GM18507 (cell line): Measurements from ENCODE around the gene CIDEC.
A peak's percentile ranks its signal among the peaks of the same experiment; 100 is the strongest.
"Not testable (repeated sequence)": the region's sequence is repeated elsewhere in the genome, so short reads cannot be mapped to it uniquely, and the experiment has no call there.

Experiments
- DNase-seq: peaks from one replicate; pipeline ENCODE4 v3.0.0; 2011; ENCODE audit warnings: low read depth; ENCODE audit not compliant: insufficient read length; ENCODE audit errors: extremely low spot score
- FAIRE-seq: peaks from 2 replicates; lab custom pipeline; 2011; peaks lifted over from hg19 to GRCh38; lab: Jason Lieb, UNC

Gene CIDEC

GRCh38 chr3:9854291-9854940 lies 25.6 kb downstream of the CIDEC start:
- DNase-seq, FAIRE-seq: not testable (repeated sequence)

GRCh38 chr3:9852528-9852927 lies 27.5 kb downstream of the CIDEC start:
- FAIRE-seq, result no peak
- no peak for DNase-seq

- not testable (repeated sequence) for FAIRE-seq, DNase-seq
These were observed 28.1 kb downstream of the CIDEC start for GRCh38 chr3:9851926-9852325.

- FAIRE-seq, DNase-seq: not testable (repeated sequence)
These were observed 28.7 kb downstream of the CIDEC start for GRCh38 chr3:9851383-9851782.

- not testable (repeated sequence) for DNase-seq, FAIRE-seq
These were observed 31.2 kb downstream of the CIDEC start for GRCh38 chr3:9848860-9849259.

- DNase-seq, FAIRE-seq: not testable (repeated sequence)
These were observed 32.2 kb downstream of the CIDEC start for GRCh38 chr3:9847870-9848269.

- FAIRE-seq (no peak), DNase-seq (no peak)
These were observed 33.0 kb downstream of the CIDEC start for GRCh38 chr3:9846931-9847488.

- FAIRE-seq (no peak), DNase-seq (no peak)
These were observed 33.8 kb downstream of the CIDEC start for GRCh38 chr3:9846231-9846630.

- FAIRE-seq (peak; percentile 82), DNase-seq (peak; percentile 99)
These were observed 36.2 kb downstream of the CIDEC start, which contains the start of gene RPUSD3 for GRCh38 chr3:9843715-9844438. Gene RPUSD3 (minus strand): TSS chr3:9844008. CDS start chr3:9843990, 18 bp downstream.

GRCh38 chr3:9841015-9841414 lies 39.0 kb downstream of the CIDEC start:
- no peak for FAIRE-seq
- no peak for DNase-seq

- DNase-seq (no peak), FAIRE-seq (no peak)
These were observed 41.2 kb downstream of the CIDEC start for GRCh38 chr3:9838856-9839255.

GRCh38 chr3:9837701-9838582 lies 42.1 kb downstream of the CIDEC start:
- no peak for DNase-seq
- no peak for FAIRE-seq

- DNase-seq, result no peak
- no peak for FAIRE-seq
These were observed 45.3 kb downstream of the CIDEC start for GRCh38 chr3:9834520-9835380.

- DNase-seq (no peak), FAIRE-seq (no peak)
These were observed 47.0 kb downstream of the CIDEC start for GRCh38 chr3:9833078-9833477.

- FAIRE-seq, result no peak
These were observed 48.8 kb downstream of the CIDEC start for GRCh38 chr3:9831253-9831652.

GRCh38 chr3:9828801-9829755 lies 51.0 kb downstream of the CIDEC start:
- DNase-seq (no peak), FAIRE-seq (no peak)

More at GRCh38 chr3:9831253-9831652, 48.8 kb downstream of the CIDEC start:
- DNase-seq, result no peak

GRCh38 chr3:9826815-9827573 lies 53.1 kb downstream of the CIDEC start:
- no peak for DNase-seq

More at GRCh38 chr3:9826815-9827573, 53.1 kb downstream of the CIDEC start:
- no peak for FAIRE-seq
